ENCODE measurements around the gene ZDHHC5. TPM values are rescaled to one million over a fixed set of nuclear protein-coding genes. Genes with fewer than 3 reads are reported as not detected.

The ZDHHC5 gene
- total RNA-seq, result 47.3 and 57.9 TPM in 2 replicates

GRCh38 chr11:57667736-57668433 is at the start of gene ZDHHC5:
Gene ZDHHC5 (plus strand): TSS chr11:57668114. CDS start chr11:57673091, 4,977 bp downstream.

GRCh38 chr11:57649826-57650738 is 17.8 kb upstream of the ZDHHC5 start, which contains the start of gene YPEL4:
Gene YPEL4 (minus strand): TSS chr11:57649912. CDS start chr11:57647107, 2,805 bp downstream.

GRCh38 chr11:57657194-57658022 is 10.5 kb upstream of the ZDHHC5 start, which contains the start of gene CLP1:
Gene CLP1 (plus strand): TSS chr11:57657762. CDS start chr11:57659477, 1,715 bp downstream.

GRCh38 chr11:57711414-57712255 is 43.7 kb downstream of the ZDHHC5 start, which contains the start of gene MED19:
Gene MED19 (minus strand): TSS chr11:57712215. CDS start chr11:57712179, 36 bp downstream.

GRCh38 chr11:57712256-57713150 is 44.6 kb downstream of the ZDHHC5 start, which contains the start of gene TMX2:
Gene TMX2 (plus strand): TSS chr11:57712593. CDS start chr11:57712619, 26 bp downstream.

GRCh38 chr11:57741132-57742086 is 73.5 kb downstream of the ZDHHC5 start, which contains the start of gene SELENOH:
Gene SELENOH (plus strand): TSS chr11:57741491. CDS start chr11:57741596, 105 bp downstream.

Other genes with a start within 250 kb of the ZDHHC5 start
- gene SLC43A3, start 241.0 kb upstream of the ZDHHC5 start, total RNA-seq, result 18.2 and 21.3 TPM in 2 replicates
- 0.13 TPM in 1 of 2 replicates, not detected in the other for gene RTN4RL2, start 207.6 kb upstream of the ZDHHC5 start, total RNA-seq
- 6.3 and 12.7 TPM in 2 replicates for gene SLC43A1, start 152.4 kb upstream of the ZDHHC5 start, total RNA-seq
- gene TIMM10, start 137.4 kb upstream of the ZDHHC5 start, total RNA-seq, result 18.6 and 24.2 TPM in 2 replicates
- gene SMTNL1, start 130.5 kb upstream of the ZDHHC5 start, total RNA-seq, result not detected in 2 replicates
- gene UBE2L6, start 100.4 kb upstream of the ZDHHC5 start, total RNA-seq, result 46.3 and 60.1 TPM in 2 replicates
- gene SERPING1, start 70.4 kb upstream of the ZDHHC5 start, total RNA-seq, result 11.6 and 43.9 TPM in 2 replicates
- gene YPEL4, start 18.2 kb upstream of the ZDHHC5 start, total RNA-seq, result 1.2 and 1.8 TPM in 2 replicates
- 11.0 and 13.5 TPM in 2 replicates for gene CLP1, start 10.4 kb upstream of the ZDHHC5 start, total RNA-seq
- 7.9 and 10.4 TPM in 2 replicates for gene MED19, start 44.1 kb downstream of the ZDHHC5 start, total RNA-seq
- gene TMX2, start 44.5 kb downstream of the ZDHHC5 start, total RNA-seq, result 79.5 and 81.0 TPM in 2 replicates
- gene SELENOH, start 73.4 kb downstream of the ZDHHC5 start, total RNA-seq, result 49.5 and 83.5 TPM in 2 replicates
- not detected in 2 replicates for gene BTBD18, start 83.7 kb downstream of the ZDHHC5 start, total RNA-seq
- 141 and 145 TPM in 2 replicates for gene CTNND1, start 93.7 kb downstream of the ZDHHC5 start, total RNA-seq